NCI-H82 treated with DMSO at 0.1 percent for 48 hours (cell line): ENCODE measurements around the gene KCTD20.

Experiments used
- DNase-seq: peaks from one replicate; lab custom pipeline; 2025; ENCODE audit not compliant: unreplicated experiment; lab: John Stamatoyannopoulos, UW

The KCTD20 gene

DNA sequence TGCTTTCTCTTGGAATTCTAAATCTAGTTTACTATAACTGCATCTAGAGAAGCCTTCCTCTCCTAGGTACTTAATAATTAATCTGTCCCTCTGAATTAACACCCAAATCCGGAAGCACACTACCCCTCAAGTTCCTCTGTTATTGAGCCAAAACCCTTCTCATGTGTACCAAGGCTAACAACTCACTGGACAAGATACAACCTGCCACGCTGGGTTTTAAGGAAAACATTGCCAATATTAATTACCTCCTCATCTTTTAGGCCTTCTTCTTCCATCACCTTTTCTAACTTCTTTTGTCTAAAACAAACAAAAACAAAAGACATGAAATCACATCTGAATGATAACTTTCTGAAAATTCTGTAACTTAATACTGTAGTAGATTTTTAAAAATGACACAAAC, 82.5 kb downstream of the KCTD20 start:
- DNase-seq = no peak

DNA sequence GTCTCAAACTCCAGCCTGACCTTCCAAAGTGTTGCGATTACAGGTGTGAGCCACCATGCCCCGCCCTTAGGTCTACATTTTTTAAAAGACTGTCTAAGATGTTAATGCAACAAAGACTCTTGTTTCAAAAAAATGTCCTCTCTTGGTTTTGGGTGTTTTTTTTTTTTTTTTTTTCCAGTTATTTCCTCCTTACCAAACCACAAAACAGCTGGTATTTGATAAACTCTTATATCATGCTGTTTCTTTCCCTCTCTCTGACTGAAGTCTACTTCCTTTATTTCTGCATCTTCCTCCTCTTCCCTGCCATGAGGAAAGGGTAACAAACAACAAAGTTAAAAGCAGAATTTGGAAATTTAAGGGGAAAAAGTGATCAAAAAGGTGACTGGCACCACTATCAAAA, 83.3 kb downstream of the KCTD20 start:
- DNase-seq = no peak

DNA sequence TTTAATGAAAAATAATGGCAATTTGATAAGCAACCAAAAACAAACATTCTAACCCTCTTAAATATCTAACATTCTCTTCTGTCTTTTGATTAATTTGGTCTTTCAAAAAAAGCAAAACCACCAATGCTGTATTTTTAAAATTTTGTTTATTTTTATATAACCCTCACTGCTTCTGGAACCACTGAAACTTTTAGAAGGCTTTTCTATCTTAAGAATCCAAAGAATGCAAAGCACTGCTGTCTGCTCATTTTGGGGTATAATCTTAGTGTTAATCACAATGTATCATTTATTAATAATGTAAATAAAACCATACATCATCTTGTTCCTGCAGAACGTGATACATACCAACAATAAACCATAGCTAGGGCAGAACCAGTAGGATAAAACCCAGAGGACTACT, 90.5 kb downstream of the KCTD20 start:
- DNase-seq = no peak

DNA sequence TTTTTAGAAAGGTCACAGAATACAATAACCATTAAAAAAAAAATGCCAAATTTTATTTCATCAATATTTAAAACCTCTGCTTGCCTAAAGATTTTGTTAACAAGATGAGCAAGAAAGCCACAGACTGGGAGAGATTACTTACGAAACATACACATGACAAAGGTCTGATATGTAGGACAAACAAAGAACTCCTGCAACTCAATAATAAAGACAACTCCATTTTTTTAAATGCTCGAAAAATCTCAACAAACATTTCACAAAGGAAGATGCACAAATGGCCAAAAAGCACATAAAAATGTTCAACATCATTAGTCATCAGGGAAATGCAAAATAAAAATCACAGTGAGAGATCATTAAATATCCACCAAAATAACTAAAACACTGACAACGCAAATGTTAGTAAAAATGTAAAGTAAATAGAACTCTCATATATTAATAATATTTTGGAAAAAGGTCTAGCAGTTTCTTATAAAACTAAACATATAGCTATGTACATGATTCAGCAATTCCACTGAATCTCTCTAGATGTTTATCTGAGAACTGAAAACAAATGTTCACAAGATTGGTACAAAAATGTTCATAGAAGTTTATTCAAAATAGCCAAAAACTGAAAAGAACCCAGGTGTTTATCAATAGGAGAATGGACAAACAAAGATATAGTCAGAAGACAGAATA, 94.2 kb downstream of the KCTD20 start:
- DNase-seq = no peak

DNA sequence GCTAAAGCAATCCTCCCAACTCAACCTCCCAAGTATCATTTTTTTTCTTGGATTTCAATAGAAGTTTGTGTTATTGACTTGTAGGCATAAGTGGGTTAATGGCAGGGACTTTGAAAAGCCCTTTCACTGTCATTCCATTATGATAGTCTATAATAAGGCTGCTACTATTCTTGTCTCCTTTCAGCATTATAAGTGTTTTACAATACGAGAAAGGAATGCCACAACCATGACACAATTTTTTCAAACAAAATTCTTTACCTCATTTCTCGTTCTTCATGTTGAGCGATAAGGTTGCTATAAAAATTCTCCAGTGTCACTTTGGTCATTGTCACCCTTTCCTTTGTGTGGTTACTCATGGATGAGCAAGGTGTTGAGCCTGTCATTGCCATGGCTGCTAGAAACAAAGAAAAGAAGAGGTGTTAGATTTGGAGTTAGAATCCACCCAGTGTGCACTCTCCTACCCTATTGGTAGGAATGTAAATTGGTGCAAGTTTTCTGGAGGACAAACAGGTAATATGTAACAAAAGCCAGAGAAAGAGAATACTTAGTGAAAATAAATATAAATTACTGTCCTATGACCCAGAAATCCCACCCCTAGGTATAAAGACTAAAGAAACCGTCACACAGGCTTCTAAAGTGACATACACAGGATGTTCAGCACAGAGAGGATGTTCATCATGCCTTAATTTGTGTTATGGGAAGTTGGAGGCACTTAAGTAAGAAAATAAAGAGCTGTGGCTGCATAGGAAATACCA, 97.2 kb downstream of the KCTD20 start:
- DNase-seq = no peak
